GM12875 (cell line): ENCODE results near the gene CDH4.

Experiments used
- H3K4me3 ChIP-seq: one replicate; pipeline ENCODE4 v1.5.1; 2011; ENCODE audit warnings: low read depth, low read length, control low read depth
- CTCF ChIP-seq: IDR thresholded peaks from 2 replicates; pipeline ENCODE4 v1.5.1; 2011; ENCODE audit warnings: low read depth, mild to moderate bottlenecking, control low read depth, inconsistent platforms, low read length, moderate library complexity, borderline replicate concordance; ENCODE audit not compliant: insufficient read depth

CDH4 gene

GRCh38 chr20:61435823-61436220 is 183.8 kb downstream of the CDH4 start:
- no peak for TF ChIP-seq CTCF
- no peak overlapping the region for H3K4me3 ChIP-seq

- no peak for TF ChIP-seq CTCF
- no peak overlapping the region for H3K4me3 ChIP-seq
Observed at GRCh38 chr20:61436283-61436666, 184.2 kb downstream of the CDH4 start.

GRCh38 chr20:61436667-61437279 is 184.7 kb downstream of the CDH4 start:
- no peak overlapping the region for H3K4me3 ChIP-seq
- TF ChIP-seq CTCF = no peak

- no peak overlapping the region for H3K4me3 ChIP-seq
- TF ChIP-seq CTCF = no peak
Observed at GRCh38 chr20:61437280-61438206, 185.5 kb downstream of the CDH4 start.

- TF ChIP-seq CTCF = no peak
- H3K4me3 ChIP-seq = no peak overlapping the region
Observed at GRCh38 chr20:61438285-61438684, 186.2 kb downstream of the CDH4 start.

GRCh38 chr20:61439251-61439650 is 187.2 kb downstream of the CDH4 start:
- TF ChIP-seq CTCF = no peak
- no peak overlapping the region for H3K4me3 ChIP-seq
